Neuron (in vitro differentiated cells): ENCODE results near the gene OR10H2.
"Not testable (repeated sequence)": the region's sequence is repeated elsewhere in the genome, so short reads cannot be mapped to it uniquely, and the experiment has no call there.

ENCODE experiments used
- H2AFZ ChIP-seq: one replicate; pipeline ENCODE4 v1.6.1; 2013; ENCODE audit warnings: low read depth, mild to moderate bottlenecking, inconsistent platforms, low read length, moderate library complexity
- H3K27me3 ChIP-seq: one replicate; pipeline ENCODE4 v1.6.1; 2013; ENCODE audit warnings: low read length; ENCODE audit not compliant: insufficient read depth
- H3K36me3 ChIP-seq: one replicate; pipeline ENCODE4 v1.6.1; 2013; ENCODE audit warnings: low read length; ENCODE audit not compliant: insufficient read depth
- H3K4me1 ChIP-seq: one replicate; pipeline ENCODE4 v1.6.1; 2013; ENCODE audit warnings: low read length; ENCODE audit not compliant: insufficient read depth
- H3K4me3 ChIP-seq: 2 replicates; pipeline ENCODE4 v1.5.1; 2013; ENCODE audit warnings: mild to moderate bottlenecking, low read length, moderate library complexity
- H3K9me3 ChIP-seq: one replicate; pipeline ENCODE4 v1.6.1; 2013; ENCODE audit warnings: low read length

OR10H2 gene

GRCh38 chr19:15727724-15728123 lies at the start of gene OR10H2:
TSS of gene OR10H2 (plus strand) at chr19:15728024. CDS start at chr19:15728044, 20 bp downstream.
- peaks cover 5% of the 10 kb centered on the region for H3K27me3 ChIP-seq
- H3K36me3 ChIP-seq, result no peaks in the 10 kb centered on the region
- no peaks in the 10 kb centered on the region for H3K4me1 ChIP-seq
- no peak within 1 kb of the TSS for H2AFZ ChIP-seq
- H3K9me3 ChIP-seq, result no peaks in the 10 kb centered on the region
- no peak within 1 kb of the TSS for H3K4me3 ChIP-seq

- no peaks in the 10 kb centered on the region for H3K9me3 ChIP-seq
- H3K27me3 ChIP-seq, result no peaks in the 10 kb centered on the region
- H2AFZ ChIP-seq, result no peak overlapping the region
- H3K4me1 ChIP-seq, result no peaks in the 10 kb centered on the region
- H3K4me3 ChIP-seq, result no peak overlapping the region
- H3K36me3 ChIP-seq, result no peaks in the 10 kb centered on the region
These were observed 48.7 kb upstream of the OR10H2 start for GRCh38 chr19:15679089-15679488.

- not testable (repeated sequence) for H3K4me1 ChIP-seq, H3K9me3 ChIP-seq, H3K27me3 ChIP-seq, H3K4me3 ChIP-seq, H3K36me3 ChIP-seq, H2AFZ ChIP-seq
These were observed 48.0 kb upstream of the OR10H2 start for GRCh38 chr19:15679865-15680264.

- no peaks in the 10 kb centered on the region for H3K4me1 ChIP-seq
- H3K36me3 ChIP-seq, result no peaks in the 10 kb centered on the region
- no peak overlapping the region for H3K4me3 ChIP-seq
- no peaks in the 10 kb centered on the region for H3K27me3 ChIP-seq
- H2AFZ ChIP-seq, result no peak overlapping the region
- H3K9me3 ChIP-seq, result no peaks in the 10 kb centered on the region
These were observed 47.1 kb upstream of the OR10H2 start for GRCh38 chr19:15680478-15681322.

GRCh38 chr19:15683411-15683810 lies 44.4 kb upstream of the OR10H2 start:
- Histone ChIP-seq H3K36me3 (no peaks in the 10 kb centered on the region), H3K9me3 (no peaks in the 10 kb centered on the region), H2AFZ (no peak overlapping the region), H3K4me1 (no peaks in the 10 kb centered on the region), H3K27me3 (no peaks in the 10 kb centered on the region), H3K4me3 (no peak overlapping the region)

- no peaks in the 10 kb centered on the region for H3K27me3 ChIP-seq
- no peaks in the 10 kb centered on the region for H3K9me3 ChIP-seq
- H2AFZ ChIP-seq, result no peak overlapping the region
- H3K4me3 ChIP-seq, result no peak overlapping the region
- H3K4me1 ChIP-seq, result no peaks in the 10 kb centered on the region
- no peaks in the 10 kb centered on the region for H3K36me3 ChIP-seq
These were observed 43.0 kb upstream of the OR10H2 start for GRCh38 chr19:15684828-15685227.

GRCh38 chr19:15696654-15697194 lies 31.1 kb upstream of the OR10H2 start:
- Histone ChIP-seq H3K36me3 (no peaks in the 10 kb centered on the region), H3K4me1 (no peaks in the 10 kb centered on the region), H3K27me3 (no peaks in the 10 kb centered on the region), H3K4me3 (no peak overlapping the region), H2AFZ (no peak overlapping the region), H3K9me3 (no peaks in the 10 kb centered on the region)

- Histone ChIP-seq H2AFZ (no peak overlapping the region), H3K36me3 (no peaks in the 10 kb centered on the region), H3K4me3 (no peak overlapping the region), H3K4me1 (no peaks in the 10 kb centered on the region), H3K27me3 (no peaks in the 10 kb centered on the region), H3K9me3 (no peaks in the 10 kb centered on the region)
These were observed 25.9 kb upstream of the OR10H2 start for GRCh38 chr19:15701757-15702533.

- Histone ChIP-seq H2AFZ (no peak overlapping the region), H3K4me3 (no peak overlapping the region), H3K4me1 (no peaks in the 10 kb centered on the region), H3K27me3 (no peaks in the 10 kb centered on the region), H3K9me3 (no peaks in the 10 kb centered on the region), H3K36me3 (no peaks in the 10 kb centered on the region)
These were observed 25.3 kb upstream of the OR10H2 start for GRCh38 chr19:15702534-15702930.

GRCh38 chr19:15714638-15715037 lies 13.2 kb upstream of the OR10H2 start:
- Histone ChIP-seq H3K4me1 (no peaks in the 10 kb centered on the region), H3K36me3 (no peaks in the 10 kb centered on the region), H3K9me3 (no peaks in the 10 kb centered on the region), H3K4me3 (no peak overlapping the region), H3K27me3 (no peaks in the 10 kb centered on the region), H2AFZ (no peak overlapping the region)

GRCh38 chr19:15715642-15716041 lies 12.2 kb upstream of the OR10H2 start:
- Histone ChIP-seq H3K27me3 (no peaks in the 10 kb centered on the region), H3K4me3 (no peak overlapping the region), H3K4me1 (no peaks in the 10 kb centered on the region), H3K9me3 (no peaks in the 10 kb centered on the region), H3K36me3 (no peaks in the 10 kb centered on the region), H2AFZ (no peak overlapping the region)

- Histone ChIP-seq H3K9me3 (no peaks in the 10 kb centered on the region), H2AFZ (no peak overlapping the region), H3K36me3 (no peaks in the 10 kb centered on the region), H3K4me1 (no peaks in the 10 kb centered on the region), H3K27me3 (no peaks in the 10 kb centered on the region), H3K4me3 (no peak overlapping the region)
These were observed 10.0 kb upstream of the OR10H2 start for GRCh38 chr19:15717809-15718208.

GRCh38 chr19:15721268-15721667 lies 6.6 kb upstream of the OR10H2 start:
- H3K4me3 ChIP-seq, result no peak overlapping the region
- peaks cover 5% of the 10 kb centered on the region for H3K27me3 ChIP-seq
- no peaks in the 10 kb centered on the region for H3K36me3 ChIP-seq
- H3K4me1 ChIP-seq, result no peaks in the 10 kb centered on the region
- H3K9me3 ChIP-seq, result no peaks in the 10 kb centered on the region
- H2AFZ ChIP-seq, result no peak overlapping the region
